Effector CD8-positive, alpha-beta T cell (primary cell): ENCODE results near the gene ZFHX2.

Experiments used
- DNase-seq: peaks from one replicate; lab custom pipeline; 2025; lab: John Stamatoyannopoulos, UW

The ZFHX2 gene

GRCh38 chr14:23518709-23519108, 32.9 kb downstream of the ZFHX2 start:
- no peak for DNase-seq

- no peak for DNase-seq
These were observed 33.8 kb downstream of the ZFHX2 start for GRCh38 chr14:23517650-23518326.

- DNase-seq = no peak
These were observed 37.0 kb downstream of the ZFHX2 start for GRCh38 chr14:23514644-23514957.

- DNase-seq = no peak
These were observed 37.5 kb downstream of the ZFHX2 start for GRCh38 chr14:23513818-23514643.

- no peak for DNase-seq
These were observed 38.4 kb downstream of the ZFHX2 start for GRCh38 chr14:23513005-23513817.

- no peak for DNase-seq
These were observed 39.4 kb downstream of the ZFHX2 start for GRCh38 chr14:23512156-23512555.

- no peak for DNase-seq
These were observed 57.3 kb downstream of the ZFHX2 start for GRCh38 chr14:23494223-23494622.

- no peak for DNase-seq
These were observed 58.8 kb downstream of the ZFHX2 start for GRCh38 chr14:23492618-23493272.

- no peak for DNase-seq
These were observed 64.3 kb downstream of the ZFHX2 start for GRCh38 chr14:23487216-23487615.

GRCh38 chr14:23486036-23486435, 65.5 kb downstream of the ZFHX2 start:
- DNase-seq = no peak

- no peak for DNase-seq
These were observed 66.2 kb downstream of the ZFHX2 start for GRCh38 chr14:23485326-23485725.

GRCh38 chr14:23483236-23483854, 68.2 kb downstream of the ZFHX2 start:
- DNase-seq = no peak

- DNase-seq = no peak
These were observed 68.8 kb downstream of the ZFHX2 start for GRCh38 chr14:23482823-23483148.

GRCh38 chr14:23481979-23482822, 69.4 kb downstream of the ZFHX2 start:
- DNase-seq = no peak

- no peak for DNase-seq
These were observed 70.1 kb downstream of the ZFHX2 start for GRCh38 chr14:23481362-23481970.

GRCh38 chr14:23478109-23478759, 73.3 kb downstream of the ZFHX2 start:
- peak; percentile 46 for DNase-seq

GRCh38 chr14:23470947-23471346, 80.6 kb downstream of the ZFHX2 start:
- no peak for DNase-seq
